ENCODE measurements around the gene COL4A2. TPM values are rescaled to one million over a fixed set of nuclear protein-coding genes. Genes with fewer than 3 reads are reported as not detected.
A peak's percentile ranks its signal among the peaks of the same experiment; 100 is the strongest.

COL4A2 gene
- total RNA-seq, 1 donor from 2014 or later: 273 TPM

GRCh38 chr13:110490009-110490770 lies 183.1 kb downstream of the COL4A2 start:
- Histone ChIP-seq H3K36me3 (peaks cover 56% of the 10 kb centered on the region), H3K4me3 (no peak overlapping the region), H3K27ac (no peak overlapping the region), H3K4me1 (no peaks in the 10 kb centered on the region), H3K9me3 (no peaks in the 10 kb centered on the region), H3K27me3 (no peaks in the 10 kb centered on the region)
- no peak for TF ChIP-seq CTCF (IDR thresholded peaks at IDR 0.05)
- intact Hi-C loops (cut with DNase I): no loop called here
- no peak for DNase-seq
- no peak for ATAC-seq

- Histone ChIP-seq H3K9me3 (no peaks in the 10 kb centered on the region), H3K27me3 (no peaks in the 10 kb centered on the region), H3K27ac (no peak overlapping the region), H3K4me3 (no peak overlapping the region), H3K36me3 (peaks cover 61% of the 10 kb centered on the region), H3K4me1 (no peaks in the 10 kb centered on the region)
- TF ChIP-seq CTCF (IDR thresholded peaks at IDR 0.05): no peak
- DNase-seq: no peak
- intact Hi-C loops (cut with DNase I): no loop called here
- peak; percentile 5 for ATAC-seq
Measured at GRCh38 chr13:110491869-110492678, 185.0 kb downstream of the COL4A2 start.

- no peak for TF ChIP-seq CTCF (IDR thresholded peaks at IDR 0.05)
- H3K4me1 ChIP-seq: no peaks in the 10 kb centered on the region
- H3K36me3 ChIP-seq: peaks cover 61% of the 10 kb centered on the region
- DNase-seq (no peak), ATAC-seq (no peak)
- no peaks in the 10 kb centered on the region for H3K9me3 ChIP-seq
- intact Hi-C loops (cut with DNase I): no loop called here
- no peak overlapping the region for H3K4me3 ChIP-seq
- no peaks in the 10 kb centered on the region for H3K27me3 ChIP-seq
- H3K27ac ChIP-seq: no peak overlapping the region
Measured at GRCh38 chr13:110492679-110493593, 185.9 kb downstream of the COL4A2 start.

GRCh38 chr13:110493613-110494012 lies 186.5 kb downstream of the COL4A2 start:
- Histone ChIP-seq H3K4me1 (no peaks in the 10 kb centered on the region), H3K27ac (no peak overlapping the region), H3K9me3 (no peaks in the 10 kb centered on the region), H3K4me3 (no peak overlapping the region), H3K27me3 (no peaks in the 10 kb centered on the region), H3K36me3 (peaks cover 58% of the 10 kb centered on the region)
- ATAC-seq (no peak), DNase-seq (no peak)
- TF ChIP-seq CTCF (IDR thresholded peaks at IDR 0.05): no peak
- intact Hi-C loops (cut with DNase I): no loop called here

GRCh38 chr13:110495376-110495775 lies 188.3 kb downstream of the COL4A2 start:
- no peak for ATAC-seq
- no peak for TF ChIP-seq CTCF (IDR thresholded peaks at IDR 0.05)
- H3K9me3 ChIP-seq: no peaks in the 10 kb centered on the region

More at GRCh38 chr13:110495376-110495775, 188.3 kb downstream of the COL4A2 start:
- intact Hi-C loops (cut with DNase I): no loop called here
- H3K27me3 ChIP-seq: no peaks in the 10 kb centered on the region
- no peaks in the 10 kb centered on the region for H3K4me1 ChIP-seq
- no peak overlapping the region for H3K27ac ChIP-seq
- no peak for DNase-seq
- H3K4me3 ChIP-seq: no peak overlapping the region
- H3K36me3 ChIP-seq: peaks cover 41% of the 10 kb centered on the region
